SH-SY5Y (cell line): ENCODE measurements around the gene FXYD4.

Source experiments
- GATA2 ChIP-seq: IDR thresholded peaks from 2 replicates; pipeline ENCODE4 v1.6.1; 2011; ENCODE audit warnings: mild to moderate bottlenecking, low read depth, low read length
- GATA3 ChIP-seq: IDR thresholded peaks from 2 replicates; pipeline ENCODE4 v1.6.1; 2011; ENCODE audit warnings: low read depth, mild to moderate bottlenecking, low read length, moderate library complexity

DNA sequence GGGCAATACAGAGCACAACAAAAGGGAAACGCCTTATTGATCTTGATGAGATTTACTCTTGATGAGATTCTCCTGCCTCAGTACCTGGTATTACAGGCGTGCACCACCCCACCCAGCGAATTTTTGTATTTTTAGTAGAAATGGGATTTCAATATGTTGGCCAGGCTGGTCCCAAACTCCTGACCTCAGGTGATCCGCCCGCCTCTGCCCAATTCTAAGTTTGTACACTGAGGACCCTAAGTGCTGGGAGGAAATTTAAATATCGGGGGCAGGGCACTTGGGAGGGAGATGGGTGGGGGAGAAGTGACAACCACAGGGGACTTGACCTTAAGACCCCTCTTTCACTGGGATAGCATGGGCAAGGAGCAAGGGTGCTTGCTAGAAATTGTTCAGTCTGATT, 23.4 kb downstream of the FXYD4 start:
- TF ChIP-seq GATA2 (no peak), GATA3 (no peak)
